K562 (cell line): ENCODE results near the gene CD93. TPM values are rescaled to one million over a fixed set of nuclear protein-coding genes. Genes with fewer than 3 reads are reported as not detected.

Experiments
- ATF4 ChIP-seq: fragments of 450-650 bp; formaldehyde crosslinking; IDR thresholded peaks from 2 replicates; pipeline ENCODE4 v1.4.0; 2022; ENCODE audit warnings: mild to moderate bottlenecking, moderate library complexity
- CAMTA2 ChIP-seq: fragments of 250-450 bp; sonication (Bioruptor Pico); conservative IDR thresholded peaks from 2 replicates; pipeline ENCODE4 v1.5.1; 2022
- CC2D1A ChIP-seq: fragments of 450-650 bp; IDR thresholded peaks from 2 replicates; pipeline ENCODE4 v1.6.1; 2017; ENCODE audit warnings: mild to moderate bottlenecking
- CTCF ChIP-seq, 3 experiments: IDR thresholded peaks in 2 of 3; conservative IDR thresholded peaks in 1 of 3; 2 replicates each; pipeline ENCODE4 v1.5.1; 2011 to 2012; ENCODE audit warnings: low read length in 3 of 3, mild to moderate bottlenecking in 3 of 3, control low read depth in 2 of 3, improper control_type of control experiment in 1 of 3, inconsistent platforms in 1 of 3, low read depth in 1 of 3, mixed read lengths in 1 of 3, moderate library complexity in 1 of 3; ENCODE audit not compliant: insufficient read depth in 2 of 3
- E2F6 ChIP-seq, 2 experiments: IDR thresholded peaks; 2 replicates each; pipeline ENCODE4 v1.6.1; 2011; ENCODE audit warnings: borderline replicate concordance in 1 of 2, control low read depth in 1 of 2, low read depth in 1 of 2, low read length in 1 of 2, mild to moderate bottlenecking in 1 of 2, mixed read lengths in 1 of 2, moderate library complexity in 1 of 2; ENCODE audit not compliant: insufficient read depth in 1 of 2, insufficient read length in 1 of 2, poor library complexity in 1 of 2, severe bottlenecking in 1 of 2; ENCODE audit errors: extremely low read depth in 1 of 2
- FOXO4 ChIP-seq: fragments of 450-650 bp; formaldehyde crosslinking; IDR thresholded peaks from 2 replicates; pipeline ENCODE4 v1.4.0; 2020; ENCODE audit warnings: mild to moderate bottlenecking, moderate library complexity
- MYBL2 ChIP-seq, 2 experiments: fragments of 450-650 bp in 1 of 2; sonication (generic) in 1 of 2; formaldehyde crosslinking in 1 of 2; IDR thresholded peaks; 2 replicates each; pipeline versions ENCODE4 v1.6.1 to v1.8.1; 2017 to 2022; ENCODE audit warnings: borderline replicate concordance in 1 of 2, inconsistent platforms in 1 of 2, low read depth in 1 of 2, mild to moderate bottlenecking in 1 of 2, missing genetic modification reagents in 1 of 2, moderate library complexity in 1 of 2
- PHF8 ChIP-seq: fragments of 200-600 bp; sonication (generic); IDR thresholded peaks from 2 replicates; pipeline ENCODE4 v1.6.1; 2012; ENCODE audit warnings: mixed run types, mild to moderate bottlenecking, inconsistent platforms, low read length, moderate library complexity, borderline replicate concordance
- POLR2AphosphoS2 ChIP-seq: IDR thresholded peaks from 2 replicates; pipeline ENCODE4 v1.6.1; 2012; ENCODE audit warnings: low read length, improper control_type of control experiment
- POU5F1 ChIP-seq: fragments of 150-350 bp; IDR thresholded peaks from 2 replicates; pipeline ENCODE4 v1.6.1; 2014; ENCODE audit warnings: borderline replicate concordance, low read length, low read depth, mild to moderate bottlenecking; ENCODE audit not compliant: partially characterized antibody
- RAD21 ChIP-seq, 2 experiments: fragments of 250-450 bp in 1 of 2; fragments of 450-650 bp in 1 of 2; sonication (Bioruptor Pico) in 1 of 2; formaldehyde crosslinking in 1 of 2; IDR thresholded peaks in 1 of 2; conservative IDR thresholded peaks in 1 of 2; 2 replicates each; pipeline versions ENCODE4 v1.4.0 to v1.8.0; 2020 to 2022; ENCODE audit warnings: mild to moderate bottlenecking in 2 of 2, moderate library complexity in 1 of 2
- RBFOX2 ChIP-seq: fragments of 200-400 bp; formaldehyde crosslinking; IDR thresholded peaks from 2 replicates; pipeline ENCODE4 v1.6.1; 2017; ENCODE audit warnings: low read depth, mild to moderate bottlenecking, low read length, moderate library complexity
- SMC3 ChIP-seq: conservative IDR thresholded peaks from 2 replicates; pipeline ENCODE4 v1.6.1; 2011; ENCODE audit warnings: low read depth, low read length, improper control_type of control experiment; ENCODE audit not compliant: insufficient read depth
- TEAD1 ChIP-seq, 2 experiments: fragments of 450-650 bp in 1 of 2; sonication (generic) in 1 of 2; formaldehyde crosslinking; IDR thresholded peaks; 2 replicates each; pipeline versions ENCODE4 v1.4.0 to v1.8.0; 2020 to 2022; ENCODE audit warnings: mild to moderate bottlenecking in 2 of 2, missing genetic modification reagents in 1 of 2
- YY1 ChIP-seq, 3 experiments: IDR thresholded peaks; 2 replicates each; pipeline ENCODE4 v1.6.1; 2011; ENCODE audit warnings: low read length in 2 of 3, mild to moderate bottlenecking in 2 of 3, moderate library complexity in 2 of 3, borderline replicate concordance in 1 of 3, control low read depth in 1 of 3, low read depth in 1 of 3; ENCODE audit not compliant: insufficient read depth in 3 of 3, insufficient replicate concordance in 2 of 3, control insufficient read depth in 1 of 3, insufficient read length in 1 of 3; ENCODE audit errors: extremely low read depth in 1 of 3
- ZBTB9 ChIP-seq: fragments of 450-650 bp; formaldehyde crosslinking; IDR thresholded peaks from 2 replicates; pipeline ENCODE4 v1.4.0; 2020; ENCODE audit warnings: mild to moderate bottlenecking, moderate library complexity
- ZNF586 ChIP-seq: fragments of 450-650 bp; formaldehyde crosslinking; conservative IDR thresholded peaks from 2 replicates; pipeline ENCODE4 v1.4.0; 2020; ENCODE audit warnings: mild to moderate bottlenecking, moderate library complexity
- ZNF696 ChIP-seq: fragments of 250-450 bp; sonication (Bioruptor Pico); conservative IDR thresholded peaks from 2 replicates; pipeline ENCODE4 v1.4.0; 2020; ENCODE audit warnings: mild to moderate bottlenecking, moderate library complexity
- ZNF699 ChIP-seq: fragments of 250-450 bp; sonication (Bioruptor Pico); IDR thresholded peaks from 2 replicates; pipeline ENCODE4 v1.8.0; 2021; ENCODE audit warnings: mild to moderate bottlenecking, moderate library complexity; ENCODE audit not compliant: insufficient replicate concordance
- ZNF75A ChIP-seq: fragments of 450-650 bp; formaldehyde crosslinking; IDR thresholded peaks from 2 replicates; pipeline ENCODE4 v1.4.0; 2020; ENCODE audit warnings: mild to moderate bottlenecking
- polyA plus RNA-seq, 8 experiments: library from polyadenylated mRNA; depleted of rRNA in 4 of 8; stranded (reverse) in 5 of 8; unstranded in 3 of 8; fragments of >200 nt; fragmentation: Nextera tagmentation in 2 of 8; fragmentation: Illumina TruSeq in 1 of 8; extraction: Ambion mirVana in 2 of 8; extraction: Trizol in 1 of 8; gene quantifications; 2 replicates each; pipeline versions ENCODE4 v1.2.1 to v1.2.3, GENCODE V29; 2011 to 2014; ENCODE audit warnings: inconsistent platforms in 1 of 8, missing spikeins in 1 of 8
- total RNA-seq, 7 experiments: library from RNA; depleted of rRNA in 6 of 7; stranded (reverse); fragments of >200 nt in 6 of 7; fragmentation: Illumina TruSeq in 2 of 7; extraction: Trizol in 2 of 7; gene quantifications; 2 replicates each; pipeline versions ENCODE4 v1.2.1 to v1.2.3, GENCODE V29; 2011 to 2021; ENCODE audit warnings: low replicate concordance in 1 of 7

The CD93 gene
- total and polyA plus RNA-seq, 9 of the 15 experiments (the other 6 are each of a cell fraction or from before 2014, with no cell fraction given) = 0.03 to 0.20 (median 0.05) TPM

GRCh38 chr20:23079016-23079351 is 7.1 kb downstream of the CD93 start (continued):
- peak; percentile 55 to 71 (median 64) for TF ChIP-seq CTCF (IDR thresholded peaks at IDR 0.05 in 2 of 3, conservative IDR thresholded peaks at IDR 0.05 in 1 of 3; ENCODE audit: insufficient read depth in 2 of 3, low read depth in 1 of 3, low read length in 3 of 3)
- no peak for TF ChIP-seq RBFOX2
- TF ChIP-seq CC2D1A = no peak
- peak in 1 of 3 experiments; percentile 17 for TF ChIP-seq YY1 (IDR thresholded peaks at IDR 0.05; ENCODE audit: borderline replicate concordance in 1 of 3, control insufficient read depth in 1 of 3, extremely low read depth in 1 of 3, insufficient read depth in 3 of 3, insufficient read length in 1 of 3, insufficient replicate concordance in 2 of 3, low read depth in 1 of 3, low read length in 2 of 3)
- peak; percentile 26; the same call in 1 of the 2 replicates for TF ChIP-seq SMC3
- TF ChIP-seq TEAD1 (CRISPR knock-in tag; IDR thresholded peaks at IDR 0.05) = no peak
- no peak for TF ChIP-seq PHF8
- no peak for TF ChIP-seq POU5F1
- TF ChIP-seq FOXO4 (CRISPR knock-in tag) = no peak
- no peak for TF ChIP-seq CAMTA2
- TF ChIP-seq ZNF699 = no peak
- TF ChIP-seq POLR2AphosphoS2 = no peak
- no peak for TF ChIP-seq E2F6 (IDR thresholded peaks at IDR 0.05; ENCODE audit: borderline replicate concordance in 1 of 2, extremely low read depth in 1 of 2, insufficient read depth in 1 of 2, insufficient read length in 1 of 2, low read depth in 1 of 2, low read length in 1 of 2, poor library complexity in 1 of 2, severe bottlenecking in 1 of 2)
- no peak for TF ChIP-seq ZNF75A (CRISPR knock-in tag)
- TF ChIP-seq RAD21 (CRISPR knock-in tag; conservative IDR thresholded peaks at IDR 0.05 in 1 of 2, IDR thresholded peaks at IDR 0.05 in 1 of 2) = peak in 1 of 2 experiments; percentile 38; a peak in 2 of 4 replicates
- no peak for TF ChIP-seq ZNF586 (CRISPR knock-in tag)
- TF ChIP-seq ATF4 (CRISPR knock-in tag) = no peak
- no peak for TF ChIP-seq ZNF696 (CRISPR knock-in tag)
- no peak for TF ChIP-seq ZBTB9 (CRISPR knock-in tag)
- TF ChIP-seq MYBL2 (IDR thresholded peaks at IDR 0.05; ENCODE audit: low read depth) = no peak
- no peak for TF ChIP-seq MYBL2 (CRISPR knock-in tag; IDR thresholded peaks at IDR 0.05; ENCODE audit: borderline replicate concordance)
